HG03175 (cell line): ENCODE data around the gene TMOD4.
"Not testable (repeated sequence)": the region's sequence is repeated elsewhere in the genome, so short reads cannot be mapped to it uniquely, and the experiment has no call there.

Source experiments
- ATAC-seq: cut with Tn5 transposase; IDR thresholded peaks from one replicate; pipeline ENCODE4 v1.9.1; 2021; ENCODE audit warnings: mild to moderate bottlenecking, moderate library complexity; ENCODE audit not compliant: unreplicated experiment

The TMOD4 gene

DNA sequence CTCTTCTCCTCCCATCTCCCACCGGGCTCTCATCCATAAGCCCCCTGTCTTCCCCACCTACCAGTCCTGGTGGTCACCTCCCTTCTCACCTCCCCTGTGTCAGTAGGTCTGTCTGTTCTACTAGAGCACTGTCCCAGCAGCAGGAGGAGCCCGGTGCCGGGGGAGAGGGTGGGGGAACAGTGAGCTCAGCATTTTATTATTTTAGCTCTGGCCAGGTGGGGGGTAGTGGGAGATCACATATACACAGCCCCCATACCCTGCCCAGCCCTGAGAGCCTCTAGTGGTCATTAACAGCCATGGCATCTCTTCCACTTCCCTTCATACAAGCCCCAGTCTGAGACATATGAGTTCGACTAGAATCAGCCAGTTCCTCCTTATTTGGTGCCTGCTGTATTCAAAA lies at the start of gene TMOD4:
Gene TMOD4, minus strand, starts transcription at position 119 of the 400 bp plus-strand sequence. CDS start 1,106 bp downstream, outside the sequence.
- ATAC-seq, result no peak

- ATAC-seq, result no peak
These were observed 46.3 kb upstream of the TMOD4 start for GRCh38 chr1:151222130-151222529.

DNA sequence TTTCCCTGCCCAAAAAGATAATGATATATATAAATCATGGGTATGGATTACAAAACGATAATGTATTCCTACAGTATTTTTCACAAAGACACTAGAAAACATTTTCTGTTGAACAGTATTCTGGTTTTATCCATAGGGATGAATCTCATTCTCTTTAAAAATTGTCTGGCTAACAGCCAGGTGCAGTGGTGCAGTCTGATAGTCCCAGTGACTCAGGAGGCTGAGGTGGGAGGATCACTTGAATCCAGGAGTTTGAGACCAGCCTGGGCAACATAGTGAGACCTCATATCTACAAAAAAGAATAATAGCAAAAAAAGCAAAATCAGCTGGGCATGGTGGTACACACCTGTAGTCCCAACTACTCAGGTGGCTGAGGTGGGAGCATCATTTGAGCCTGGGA lies 45.8 kb upstream of the TMOD4 start:
- no peak for ATAC-seq

DNA sequence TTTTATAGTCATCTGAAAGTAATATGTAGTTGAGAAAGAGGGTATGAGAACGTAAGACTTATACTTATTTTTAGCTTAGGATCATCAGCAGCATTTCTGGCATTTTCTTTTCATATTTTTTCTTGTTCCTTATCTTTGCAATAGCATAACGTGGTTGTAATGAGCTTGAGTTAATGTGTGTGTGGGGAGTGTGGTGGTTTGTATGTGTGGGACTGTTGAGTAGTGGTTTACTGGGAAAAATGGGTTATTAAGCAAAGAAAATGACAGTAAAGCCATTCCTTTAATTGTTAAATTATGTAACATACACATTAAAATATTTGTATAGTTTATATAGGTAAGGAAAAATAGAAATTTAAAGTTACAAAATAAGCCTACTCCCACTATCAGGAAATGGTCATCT lies 37.8 kb upstream of the TMOD4 start:
- no peak for ATAC-seq

DNA sequence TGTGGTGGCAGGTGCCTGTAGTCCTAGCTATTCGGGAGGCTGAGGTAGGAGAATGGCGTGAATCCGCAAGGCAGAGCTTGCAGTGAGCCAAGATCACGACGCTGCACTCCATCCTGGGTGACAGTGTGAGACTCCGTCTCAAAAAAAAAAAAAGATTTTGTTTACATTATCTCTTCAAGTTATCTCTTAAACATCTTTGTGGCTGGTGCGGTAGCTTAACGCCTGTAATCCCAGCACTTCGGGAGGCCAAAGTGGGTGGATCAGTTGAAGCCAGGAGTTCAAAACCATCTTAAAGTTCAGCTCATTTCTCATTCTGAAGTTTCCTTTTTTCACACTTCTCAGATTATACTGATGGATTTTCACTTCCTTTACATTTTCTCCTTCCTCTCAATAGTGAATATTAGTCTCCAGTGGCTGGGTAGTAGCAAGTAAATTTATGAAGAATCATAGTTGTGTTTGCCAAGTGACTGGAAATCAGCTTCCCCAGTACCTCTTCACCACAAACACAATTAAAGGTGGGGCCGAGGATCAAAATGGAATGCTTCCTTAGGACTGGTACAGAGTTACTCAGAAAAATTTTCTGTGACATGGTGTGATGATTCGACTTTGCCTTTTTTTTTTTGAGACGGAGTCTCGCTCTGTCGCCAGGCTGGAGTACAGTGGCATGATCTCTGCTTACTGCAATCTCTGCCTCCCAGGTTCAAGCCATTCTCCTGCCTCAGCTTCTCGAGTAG lies 36.4 kb upstream of the TMOD4 start:
- ATAC-seq, result no peak

DNA sequence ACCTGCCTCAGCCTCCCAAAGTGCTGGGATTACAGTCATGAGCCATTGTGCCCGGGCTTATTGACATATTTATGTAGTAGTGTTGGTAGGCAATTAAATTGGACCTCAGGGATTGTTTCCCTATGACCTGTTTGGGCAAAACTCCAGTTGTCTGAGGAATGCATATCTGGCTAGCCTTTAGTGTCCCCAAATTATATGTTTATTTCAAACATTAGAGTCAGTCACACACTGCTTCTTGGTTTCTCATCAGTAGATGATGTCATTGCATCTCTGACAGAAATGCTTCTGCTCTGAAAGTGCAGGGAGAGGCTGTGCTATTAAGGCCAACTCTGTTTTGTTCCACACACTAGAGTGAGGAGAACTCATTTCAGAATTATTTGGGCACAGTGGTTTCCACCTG lies 35.0 kb upstream of the TMOD4 start:
- ATAC-seq, result no peak

DNA sequence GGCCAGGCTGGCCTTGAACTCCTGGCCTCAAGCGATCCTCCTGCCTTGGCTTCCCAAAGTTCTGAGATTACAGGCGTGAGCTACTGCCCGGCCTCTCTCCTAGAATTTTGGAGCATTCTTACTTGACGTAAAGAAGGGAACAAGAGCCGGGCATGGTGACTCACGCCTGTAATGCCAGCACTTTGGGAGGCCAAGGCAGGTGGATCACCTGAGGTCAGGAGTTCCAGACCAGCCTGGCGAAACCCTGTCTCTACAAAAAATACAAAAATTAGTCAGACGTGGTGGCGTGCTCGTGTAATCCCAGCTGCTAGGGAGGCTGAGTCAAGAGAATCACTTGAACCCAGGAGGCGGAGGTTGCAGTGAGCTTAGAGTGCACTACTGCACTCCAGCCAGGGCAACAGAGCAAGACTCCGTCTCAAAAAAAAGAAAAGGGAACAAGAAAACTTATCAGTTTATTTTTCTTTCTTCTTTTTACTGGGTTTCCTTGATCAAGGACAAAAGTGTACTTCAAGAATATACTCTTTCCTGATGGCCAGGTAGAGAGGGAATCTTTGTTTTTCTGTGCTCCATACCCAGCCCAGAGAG lies 29.7 kb upstream of the TMOD4 start:
- not testable (repeated sequence) for ATAC-seq

DNA sequence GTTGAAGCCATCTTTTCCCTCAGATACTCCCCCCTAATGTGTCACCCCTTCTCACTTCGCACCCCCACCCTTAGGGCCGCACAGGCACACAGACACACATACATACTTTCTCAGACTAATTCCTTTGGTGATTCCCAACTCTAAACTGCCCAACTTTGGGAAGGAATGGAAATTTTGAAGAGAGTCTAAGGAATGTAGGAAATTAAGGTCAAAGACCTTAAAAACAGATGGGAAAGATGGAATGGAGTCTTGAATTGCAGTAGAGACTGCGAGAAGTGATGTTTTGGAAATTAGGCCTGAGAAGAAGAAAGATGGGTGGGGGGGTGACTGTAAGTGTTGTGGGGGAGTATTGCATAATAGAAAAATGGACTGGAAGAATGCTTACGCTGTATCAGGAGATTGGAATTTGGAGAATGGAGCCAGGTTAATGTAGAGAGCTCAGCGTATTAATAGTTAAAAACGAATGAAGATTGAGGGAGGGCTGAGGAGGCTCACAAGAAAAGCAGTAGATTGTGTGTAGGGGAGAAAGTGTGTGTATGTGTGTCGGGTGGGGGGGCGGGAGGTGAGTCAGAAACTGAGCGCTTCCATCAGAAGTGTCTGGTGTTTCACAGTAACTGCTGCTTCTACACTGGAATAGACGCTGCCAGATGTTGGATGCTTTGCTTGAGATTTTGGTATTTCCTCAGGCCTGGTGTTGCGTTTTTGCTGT lies 24.2 kb upstream of the TMOD4 start:
- no peak for ATAC-seq

DNA sequence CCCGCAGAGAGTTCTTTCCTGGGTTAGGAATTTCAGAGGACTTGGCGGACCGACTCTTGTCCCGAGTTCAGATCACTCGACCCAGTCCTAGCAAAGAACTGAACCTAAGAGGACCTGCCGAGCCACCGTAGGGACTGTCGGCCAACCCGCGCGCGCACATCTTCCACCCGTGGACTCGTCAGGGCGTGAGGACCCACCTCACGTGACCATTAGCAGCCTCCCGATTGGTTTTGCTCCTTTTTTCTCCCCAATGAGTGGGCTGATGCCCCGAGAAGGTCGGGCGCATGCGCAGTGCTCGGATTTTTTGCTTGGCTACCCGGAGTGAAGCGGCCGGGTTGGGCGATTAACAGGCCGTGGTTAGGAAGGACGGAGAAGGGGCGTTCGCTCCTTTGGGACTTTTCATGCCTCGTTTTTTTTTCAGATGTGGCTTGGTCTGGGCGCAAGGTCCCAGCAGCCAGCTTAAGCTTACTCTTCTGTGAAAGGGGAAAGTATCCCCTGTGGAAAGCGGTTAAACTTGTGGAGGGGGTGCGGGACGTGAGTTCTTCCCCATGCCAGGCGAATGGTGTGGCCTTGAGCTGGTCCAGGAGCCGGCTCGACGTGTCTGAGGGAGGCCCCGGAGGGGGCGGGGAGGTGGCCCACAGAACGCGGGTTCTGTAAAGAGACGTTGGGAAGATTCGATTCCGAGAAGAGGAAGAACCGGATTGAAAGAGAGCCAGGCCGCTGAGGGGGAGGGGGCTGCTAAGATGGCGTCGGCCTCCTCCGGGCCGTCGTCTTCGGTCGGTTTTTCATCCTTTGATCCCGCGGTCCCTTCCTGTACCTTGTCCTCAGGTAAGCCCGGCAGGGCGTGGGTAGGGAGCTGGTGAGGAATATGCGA lies 22.7 kb upstream of the TMOD4 start, which contains the start of gene PIP5K1A:
Gene PIP5K1A, plus strand, starts transcription at position 299 of the 874 bp plus-strand sequence. Its CDS starts 445 bp downstream, at position 744.
- ATAC-seq, result peak; percentile 82

GRCh38 chr1:151197863-151198253 lies 22.1 kb upstream of the TMOD4 start:
- no peak for ATAC-seq

GRCh38 chr1:151196292-151196800 lies 20.6 kb upstream of the TMOD4 start:
- ATAC-seq, result no peak

DNA sequence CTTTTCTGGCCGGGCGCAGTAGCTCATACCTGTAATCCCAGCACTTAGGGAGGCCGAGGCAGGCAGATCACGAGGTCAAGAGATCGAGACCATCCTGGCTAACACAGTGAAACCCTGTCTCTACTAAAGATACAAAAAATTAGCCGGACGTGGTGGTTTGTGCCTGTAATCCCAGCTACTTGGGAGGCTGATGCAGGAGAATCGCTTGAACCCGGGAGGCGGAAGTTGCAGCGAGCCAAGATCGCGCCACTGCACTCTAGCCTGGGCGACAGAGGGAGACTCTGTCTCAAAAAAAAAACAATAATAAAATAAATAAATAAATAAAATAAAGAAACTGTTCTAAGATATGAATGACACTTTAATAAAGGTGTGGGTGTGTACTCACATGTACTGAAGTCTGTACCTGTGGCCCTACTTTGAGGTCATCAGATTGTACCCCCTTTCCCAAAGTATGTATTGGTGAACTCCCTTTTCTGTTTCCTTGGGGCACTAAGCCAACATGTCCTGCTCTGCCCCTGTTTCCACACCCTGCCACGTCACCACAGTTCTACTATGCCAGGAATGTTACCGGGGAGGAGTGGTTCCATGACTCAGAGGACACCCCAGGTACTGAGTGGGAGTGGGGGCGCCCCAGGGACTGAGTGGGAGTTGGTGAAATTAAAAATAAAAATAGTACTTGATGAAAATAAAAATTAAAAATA lies 19.3 kb upstream of the TMOD4 start:
- ATAC-seq, result not testable (repeated sequence)

DNA sequence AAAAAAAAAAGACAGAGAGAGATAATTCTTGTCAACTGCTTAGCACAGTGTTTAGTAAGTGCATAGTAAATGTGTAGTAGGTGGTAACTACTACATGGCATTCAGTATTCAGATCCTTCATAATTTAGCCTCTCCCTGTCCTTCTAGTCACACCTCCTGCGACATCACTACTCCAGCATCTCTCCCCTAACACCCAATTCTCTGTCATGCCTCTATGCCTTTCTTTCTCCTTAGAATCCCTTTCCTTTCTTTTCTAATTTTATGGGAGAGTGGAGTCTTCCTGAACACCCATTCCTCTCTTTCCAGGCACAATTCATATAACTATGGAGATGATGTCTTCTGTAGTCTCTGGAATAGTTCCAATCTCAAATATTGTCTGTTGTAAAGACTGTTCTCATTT lies 18.1 kb upstream of the TMOD4 start:
- no peak for ATAC-seq

DNA sequence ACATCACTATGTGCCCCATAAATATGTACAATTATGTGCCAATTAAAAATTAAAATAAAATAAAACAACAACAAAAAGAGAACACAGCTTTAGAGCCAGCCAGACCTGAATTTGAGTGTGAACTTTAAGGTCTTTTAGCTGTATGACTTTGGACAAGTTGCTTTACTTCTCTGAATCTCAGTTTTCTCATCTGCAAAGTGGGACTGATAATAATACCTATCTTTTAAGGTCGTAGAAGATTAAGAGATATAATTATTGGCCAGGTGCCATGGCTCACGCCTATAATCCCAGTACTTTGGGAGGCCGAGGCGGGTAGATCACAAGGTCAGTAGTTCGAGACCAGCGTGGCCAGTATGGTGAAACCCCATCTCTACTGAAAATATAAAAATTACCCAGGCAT lies 17.5 kb upstream of the TMOD4 start:
- ATAC-seq, result no peak

GRCh38 chr1:151192047-151192446 lies 16.3 kb upstream of the TMOD4 start:
- ATAC-seq, result no peak

GRCh38 chr1:151189637-151190445 lies 14.1 kb upstream of the TMOD4 start, which contains the start of gene VPS72:
TSS of gene VPS72 (minus strand) at chr1:151190197. CDS start at chr1:151190121, 76 bp downstream.
- peak; percentile 89 for ATAC-seq

GRCh38 chr1:151188667-151189066 lies 12.9 kb upstream of the TMOD4 start:
- not testable (repeated sequence) for ATAC-seq

DNA sequence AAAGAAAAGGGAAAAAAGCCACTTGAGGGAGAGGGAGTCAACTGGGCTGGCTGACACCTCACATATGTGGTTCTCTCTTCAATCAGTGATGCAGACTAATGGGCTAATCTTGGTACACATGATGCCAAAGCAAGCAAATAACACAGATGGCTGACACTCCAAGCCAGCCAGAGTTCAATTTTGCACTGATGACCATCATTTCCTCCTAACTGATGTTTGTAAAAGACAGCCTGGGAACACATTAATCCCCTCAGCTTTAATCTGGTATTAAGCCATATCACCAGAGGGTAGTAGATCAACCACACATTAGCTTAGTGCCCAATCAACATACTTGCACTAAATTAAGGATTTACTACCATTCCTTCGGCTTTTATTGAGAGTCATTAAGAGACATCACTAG lies 11.4 kb upstream of the TMOD4 start:
- ATAC-seq, result no peak

DNA sequence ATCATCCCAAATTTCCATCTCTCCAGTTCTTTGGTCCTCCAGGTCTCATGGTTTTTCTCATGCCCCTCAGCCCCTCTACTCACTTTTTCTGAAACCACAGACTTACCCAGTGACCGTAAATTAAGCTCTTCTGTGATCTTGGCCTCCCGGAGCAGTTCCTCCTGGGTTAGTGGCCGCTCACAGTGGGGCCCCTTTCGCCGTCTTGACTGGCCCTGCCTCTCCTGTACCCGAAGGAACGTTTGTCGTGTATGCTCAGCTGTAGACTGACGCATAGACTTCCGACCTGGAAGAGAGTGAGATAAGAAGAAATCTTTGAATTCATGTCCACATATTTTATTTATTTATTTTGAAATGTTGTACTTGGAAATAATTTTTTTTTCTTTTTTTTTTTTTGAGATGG lies 8.4 kb upstream of the TMOD4 start:
- ATAC-seq, result no peak
